Gastroesophageal sphincter (tissue), 3 donors: Measurements from ENCODE around the gene ARL10.

ENCODE experiments used
- EP300 ChIP-seq: sonication (generic); formaldehyde crosslinking; IDR thresholded peaks from one replicate; pipeline ENCODE4 v1.6.1; 2017; ENCODE audit warnings: antibody characterized with exemption, mild to moderate bottlenecking
- POLR2A ChIP-seq, 2 donors: fragments of 450-650 bp; IDR thresholded peaks; one replicate each; pipeline ENCODE4 v1.6.1; 2017; ENCODE audit warnings: antibody characterized with exemption in 2 of 2, mild to moderate bottlenecking in 2 of 2, moderate library complexity in 1 of 2
- POLR2AphosphoS5 ChIP-seq: sonication (generic); formaldehyde crosslinking; IDR thresholded peaks from one replicate; pipeline ENCODE4 v1.6.1; 2017; ENCODE audit warnings: antibody characterized with exemption
- TF ChIP-seq, protein P1 (sequence below), 4 experiments: fragments of 200-600 bp in 2 of 4; fragments of 450-650 bp in 2 of 4; sonication (generic) in 1 of 4; IDR thresholded peaks; one replicate each; pipeline ENCODE4 v1.5.1; 2017 to 2019; ENCODE audit warnings: antibody characterized with exemption in 4 of 4, mild to moderate bottlenecking in 2 of 4, moderate library complexity in 2 of 4

- TF ChIP-seq, protein P1, sequence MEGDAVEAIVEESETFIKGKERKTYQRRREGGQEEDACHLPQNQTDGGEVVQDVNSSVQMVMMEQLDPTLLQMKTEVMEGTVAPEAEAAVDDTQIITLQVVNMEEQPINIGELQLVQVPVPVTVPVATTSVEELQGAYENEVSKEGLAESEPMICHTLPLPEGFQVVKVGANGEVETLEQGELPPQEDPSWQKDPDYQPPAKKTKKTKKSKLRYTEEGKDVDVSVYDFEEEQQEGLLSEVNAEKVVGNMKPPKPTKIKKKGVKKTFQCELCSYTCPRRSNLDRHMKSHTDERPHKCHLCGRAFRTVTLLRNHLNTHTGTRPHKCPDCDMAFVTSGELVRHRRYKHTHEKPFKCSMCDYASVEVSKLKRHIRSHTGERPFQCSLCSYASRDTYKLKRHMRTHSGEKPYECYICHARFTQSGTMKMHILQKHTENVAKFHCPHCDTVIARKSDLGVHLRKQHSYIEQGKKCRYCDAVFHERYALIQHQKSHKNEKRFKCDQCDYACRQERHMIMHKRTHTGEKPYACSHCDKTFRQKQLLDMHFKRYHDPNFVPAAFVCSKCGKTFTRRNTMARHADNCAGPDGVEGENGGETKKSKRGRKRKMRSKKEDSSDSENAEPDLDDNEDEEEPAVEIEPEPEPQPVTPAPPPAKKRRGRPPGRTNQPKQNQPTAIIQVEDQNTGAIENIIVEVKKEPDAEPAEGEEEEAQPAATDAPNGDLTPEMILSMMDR (IDR thresholded peaks at IDR 0.05), result no peak
- no peak for TF ChIP-seq POLR2AphosphoS5
- no peak for TF ChIP-seq EP300
- no peak for TF ChIP-seq POLR2A (IDR thresholded peaks at IDR 0.05)
These were observed 47.5 kb upstream of the ARL10 start for GRCh38 chr5:176317534-176318374.
